K562 (cell line): ENCODE results near the gene WDR3. TPM values are rescaled to one million over a fixed set of nuclear protein-coding genes. Genes with fewer than 3 reads are reported as not detected.

ENCODE experiments used
- ATAC-seq: fragments of 200-7000 bp; cut with Tn5 transposase; 3 replicates; pipeline ENCODE4 v1.9.1; 2020; ENCODE audit warnings: moderate library complexity
- BruUV-seq: library from RNA; stranded (reverse); fragments of 400-500 nt; replicated peaks from 2 replicates; lab custom pipeline; 2021; lab: Mats Ljungman, UMichigan
- CTCF ChIA-PET: fragments of 300-600 bp; formaldehyde crosslinking; extraction: SDS; loops from one replicate; lab custom pipeline; 2021; ENCODE audit warnings: low intra/inter-chr PET ratio; lab: Yijun Ruan, JAX
- POLR2A ChIA-PET: fragments of 300-600, 350-650 bp; sonication (Branson Sonifier 250); formaldehyde crosslinking; extraction: SDS; loops from one replicate; lab custom pipeline; 2021; ENCODE audit warnings: antibody characterized with exemption, inconsistent platforms; lab: Yijun Ruan, JAX
- DNase-seq, 4 experiments: peaks; one replicate each; pipeline versions ENCODE4 v3.0.0 to v3.0.0-alpha.2; 2011 to 2018; ENCODE audit warnings: low spot score in 3 of 4, mixed read lengths in 3 of 4; ENCODE audit errors: extremely low read depth in 1 of 4
- FAIRE-seq: peaks from 2 replicates; lab custom pipeline; 2011; peaks lifted over from hg19 to GRCh38; lab: Jason Lieb, UNC
- H2AFZ ChIP-seq: 2 replicates; pipeline ENCODE4 v1.6.0; 2011; ENCODE audit warnings: low read depth, low read length, control low read depth, inconsistent platforms
- H3K27ac ChIP-seq: fragments of 200-600 bp; 3 replicates; pipeline ENCODE4 v1.8.0; 2011; ENCODE audit warnings: low read depth, mild to moderate bottlenecking, control low read depth, inconsistent platforms, low read length, moderate library complexity, mixed read lengths; ENCODE audit errors: extremely low read depth
- H3K27me3 ChIP-seq, 2 experiments: fragments of 300-600 bp in 1 of 2; 2 replicates in 1 of 2; 3 replicates in 1 of 2; pipeline versions ENCODE4 v1.6.0 to v1.8.0; 2011; ENCODE audit warnings: inconsistent platforms in 2 of 2, low read length in 2 of 2, mild to moderate bottlenecking in 1 of 2, mixed read lengths in 1 of 2, moderate library complexity in 1 of 2; ENCODE audit not compliant: control insufficient read depth in 2 of 2, insufficient read depth in 2 of 2
- H3K36me3 ChIP-seq: fragments of 300-600 bp; 3 replicates; pipeline ENCODE4 v1.8.0; 2011; ENCODE audit warnings: mild to moderate bottlenecking, low read length, inconsistent platforms; ENCODE audit not compliant: control insufficient read depth, insufficient read depth
- H3K4me1 ChIP-seq, 2 experiments: fragments of 200-600 bp in 1 of 2; replicated peaks in 1 of 2; 2 replicates in 1 of 2; 3 replicates in 1 of 2; pipeline versions ENCODE4 v1.5.1 to v1.8.0; 2011; ENCODE audit warnings: inconsistent platforms in 2 of 2, low read length in 2 of 2, mild to moderate bottlenecking in 1 of 2, mixed read lengths in 1 of 2, moderate library complexity in 1 of 2; ENCODE audit not compliant: control insufficient read depth in 2 of 2, insufficient read depth in 2 of 2
- H3K4me2 ChIP-seq: 2 replicates; pipeline ENCODE4 v1.6.1; 2011; ENCODE audit warnings: low read length, control low read depth, inconsistent platforms, mixed read lengths; ENCODE audit not compliant: insufficient read depth
- H3K4me3 ChIP-seq: fragments of 200-600 bp; sonication (generic), shearing (Covaris generic); 2 replicates; pipeline ENCODE4 v1.5.1; 2016; ENCODE audit warnings: control low read depth, inconsistent platforms
- H3K79me2 ChIP-seq: fragments of 200-600 bp; 3 replicates; pipeline ENCODE4 v1.8.0; 2011; ENCODE audit warnings: low read length, inconsistent platforms; ENCODE audit not compliant: control insufficient read depth, insufficient read depth
- H3K9ac ChIP-seq, 2 experiments: 2 replicates each; pipeline versions ENCODE4 v1.6.0 to v1.6.1; 2011; ENCODE audit warnings: low read depth in 2 of 2, low read length in 2 of 2, control low read depth in 1 of 2, inconsistent platforms in 1 of 2, mild to moderate bottlenecking in 1 of 2, mixed read lengths in 1 of 2; ENCODE audit not compliant: insufficient read depth in 1 of 2
- H3K9me1 ChIP-seq: one replicate; pipeline ENCODE4 v1.6.0; 2011; ENCODE audit warnings: inconsistent platforms, mild to moderate bottlenecking, low read length, moderate library complexity; ENCODE audit not compliant: control insufficient read depth, insufficient read depth
- H3K9me3 ChIP-seq: replicated peaks from 2 replicates; pipeline ENCODE4 v1.5.1; 2011; ENCODE audit warnings: low read depth, low read length, inconsistent platforms; ENCODE audit not compliant: control insufficient read depth, insufficient read depth
- H4K20me1 ChIP-seq: replicated peaks from 2 replicates; pipeline ENCODE4 v1.6.1; 2011; ENCODE audit warnings: low read length, inconsistent platforms, mixed read lengths; ENCODE audit not compliant: control insufficient read depth, insufficient read depth
- CEBPB ChIP-seq: fragments of 450-650 bp; IDR thresholded peaks from 2 replicates; pipeline ENCODE4 v1.6.1; 2016; ENCODE audit warnings: missing genetic modification characterization, missing compliant biosample characterization
- CEBPG ChIP-seq, 3 experiments: fragments of 200-800 bp in 1 of 3; sonication (Bioruptor generic) in 1 of 3; sonication (generic) in 1 of 3; formaldehyde crosslinking in 1 of 3; IDR thresholded peaks in 2 of 3; conservative IDR thresholded peaks in 1 of 3; 2 replicates each; pipeline versions ENCODE4 v1.6.1 to v1.8.0; 2016 to 2022; ENCODE audit warnings: missing compliant biosample characterization in 2 of 3, missing genetic modification characterization in 2 of 3, mild to moderate bottlenecking in 1 of 3, missing genetic modification reagents in 1 of 3
- CREBBP ChIP-seq: IDR thresholded peaks from one replicate; pipeline ENCODE4 v1.6.1; 2012; ENCODE audit warnings: low read depth, mild to moderate bottlenecking, control low read depth, inconsistent platforms, low read length
- DIDO1 ChIP-seq: fragments of 450-650 bp; IDR thresholded peaks from 2 replicates; pipeline ENCODE4 v1.6.1; 2016; ENCODE audit warnings: low read depth, missing biosample characterization, missing genetic modification characterization
- HDAC2 ChIP-seq: fragments of 450-650 bp; IDR thresholded peaks from 2 replicates; pipeline ENCODE4 v1.6.1; 2016; ENCODE audit warnings: mild to moderate bottlenecking
- MTA3 ChIP-seq: fragments of 450-650 bp; formaldehyde crosslinking; IDR thresholded peaks from 2 replicates; pipeline ENCODE4 v1.6.1; 2017; ENCODE audit warnings: mild to moderate bottlenecking, borderline replicate concordance
- NFATC3 ChIP-seq: fragments of 450-650 bp; IDR thresholded peaks from 2 replicates; pipeline ENCODE4 v1.6.1; 2017; ENCODE audit warnings: mild to moderate bottlenecking
- SMAD3 ChIP-seq: fragments of 450-650 bp; formaldehyde crosslinking; conservative IDR thresholded peaks from 2 replicates; pipeline ENCODE4 v1.4.0; 2020; ENCODE audit warnings: mild to moderate bottlenecking
- TCFL5 ChIP-seq: fragments of 250-450 bp; sonication (Bioruptor Pico); conservative IDR thresholded peaks from 2 replicates; pipeline ENCODE4 v1.6.1; 2021; ENCODE audit warnings: mild to moderate bottlenecking, moderate library complexity, matching md5 sums
- TRIM24 ChIP-seq, 2 experiments: fragments of 450-650 bp; IDR thresholded peaks; 2 replicates each; pipeline ENCODE4 v1.6.1; 2016
- ZNF175 ChIP-seq: fragments of 200-800 bp; sonication (Bioruptor generic); IDR thresholded peaks from 2 replicates; pipeline ENCODE4 v1.6.1; 2016; ENCODE audit warnings: low read depth, mild to moderate bottlenecking, missing genetic modification characterization, missing compliant biosample characterization
- ZSCAN32 ChIP-seq: fragments of 450-650 bp; formaldehyde crosslinking; IDR thresholded peaks from 2 replicates; pipeline ENCODE4 v1.4.0; 2020; ENCODE audit warnings: mild to moderate bottlenecking, moderate library complexity
- WGBS: fragments of 100-300 bp; shearing (Covaris generic); methylation state at CpG from one replicate; pipeline ENCODE4 v1.1.6; 2016; ENCODE audit warnings: low coverage, mixed read lengths; ENCODE audit not compliant: insufficient coverage; ENCODE audit errors: missing lambda C conversion rate; 5-methylcytosine and 5-hydroxymethylcytosine counted together
- in situ Hi-C: fragments of 300-500 bp; cut with MboI; formaldehyde crosslinking; loops from 4 replicates; pipeline ENCODE4 v1.15.0; 2018; ENCODE audit warnings: inconsistent platforms, mixed read lengths
- intact Hi-C: fragments of 100-400 bp; cut with micrococcal nuclease; formaldehyde crosslinking; loops from 2 replicates; pipeline ENCODE4 v1.14.2; 2022
- polyA plus RNA-seq, 8 experiments: library from polyadenylated mRNA; depleted of rRNA in 4 of 8; stranded (reverse) in 5 of 8; unstranded in 3 of 8; fragments of >200 nt; fragmentation: Nextera tagmentation in 2 of 8; fragmentation: Illumina TruSeq in 1 of 8; extraction: Ambion mirVana in 2 of 8; extraction: Trizol in 1 of 8; gene quantifications; 2 replicates each; pipeline versions ENCODE4 v1.2.1 to v1.2.3, GENCODE V29; 2011 to 2014; ENCODE audit warnings: inconsistent platforms in 1 of 8, missing spikeins in 1 of 8
- total RNA-seq, 7 experiments: library from RNA; depleted of rRNA in 6 of 7; stranded (reverse); fragments of >200 nt in 6 of 7; fragmentation: Illumina TruSeq in 2 of 7; extraction: Trizol in 2 of 7; gene quantifications; 2 replicates each; pipeline versions ENCODE4 v1.2.1 to v1.2.3, GENCODE V29; 2011 to 2021; ENCODE audit warnings: low replicate concordance in 1 of 7
- TF ChIP-seq, protein P1 (sequence below): fragments of 200-800 bp; sonication (Bioruptor generic); IDR thresholded peaks from 2 replicates; pipeline ENCODE4 v1.6.1; 2016; ENCODE audit warnings: missing genetic modification characterization, missing compliant biosample characterization
- TF ChIP-seq, protein P2 (sequence below): fragments of 450-650 bp; formaldehyde crosslinking; IDR thresholded peaks from 2 replicates; pipeline ENCODE4 v1.4.0; 2022; ENCODE audit warnings: mild to moderate bottlenecking, moderate library complexity
- TF ChIP-seq, protein P3 (sequence below), 2 experiments: fragments of 450-650 bp in 1 of 2; sonication (generic) in 1 of 2; formaldehyde crosslinking in 1 of 2; IDR thresholded peaks in 1 of 2; conservative IDR thresholded peaks in 1 of 2; 2 replicates each; pipeline versions ENCODE4 v1.6.1 to v1.8.1; 2016 to 2023; ENCODE audit warnings: mild to moderate bottlenecking in 2 of 2, moderate library complexity in 2 of 2, inconsistent platforms in 1 of 2, missing genetic modification reagents in 1 of 2

The WDR3 gene
- total and polyA plus RNA-seq, 9 of the 15 experiments (the other 6 are each of a cell fraction or from before 2014, with no cell fraction given) = 40.6 to 122 (median 76.5) TPM

DNA sequence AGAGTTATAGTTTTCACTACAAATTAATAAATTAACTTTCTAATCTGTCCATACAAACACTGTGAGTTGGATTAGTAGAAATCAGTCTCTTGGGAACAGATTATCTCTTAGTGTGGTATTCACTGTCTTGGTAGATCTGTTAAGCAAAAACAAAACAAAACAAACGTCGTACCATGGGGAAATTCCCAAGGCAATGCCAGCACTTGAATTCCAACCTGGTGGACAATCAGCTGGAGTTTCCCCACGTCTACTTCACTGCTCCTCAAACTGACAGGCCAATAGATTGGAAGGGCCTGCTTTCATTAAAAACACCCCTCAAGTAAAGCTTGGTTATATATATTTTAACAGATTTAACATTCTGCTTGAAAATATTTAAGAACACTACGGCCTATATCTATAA, 32.0 kb upstream of the WDR3 start (continued):
- TF ChIP-seq, protein P1, sequence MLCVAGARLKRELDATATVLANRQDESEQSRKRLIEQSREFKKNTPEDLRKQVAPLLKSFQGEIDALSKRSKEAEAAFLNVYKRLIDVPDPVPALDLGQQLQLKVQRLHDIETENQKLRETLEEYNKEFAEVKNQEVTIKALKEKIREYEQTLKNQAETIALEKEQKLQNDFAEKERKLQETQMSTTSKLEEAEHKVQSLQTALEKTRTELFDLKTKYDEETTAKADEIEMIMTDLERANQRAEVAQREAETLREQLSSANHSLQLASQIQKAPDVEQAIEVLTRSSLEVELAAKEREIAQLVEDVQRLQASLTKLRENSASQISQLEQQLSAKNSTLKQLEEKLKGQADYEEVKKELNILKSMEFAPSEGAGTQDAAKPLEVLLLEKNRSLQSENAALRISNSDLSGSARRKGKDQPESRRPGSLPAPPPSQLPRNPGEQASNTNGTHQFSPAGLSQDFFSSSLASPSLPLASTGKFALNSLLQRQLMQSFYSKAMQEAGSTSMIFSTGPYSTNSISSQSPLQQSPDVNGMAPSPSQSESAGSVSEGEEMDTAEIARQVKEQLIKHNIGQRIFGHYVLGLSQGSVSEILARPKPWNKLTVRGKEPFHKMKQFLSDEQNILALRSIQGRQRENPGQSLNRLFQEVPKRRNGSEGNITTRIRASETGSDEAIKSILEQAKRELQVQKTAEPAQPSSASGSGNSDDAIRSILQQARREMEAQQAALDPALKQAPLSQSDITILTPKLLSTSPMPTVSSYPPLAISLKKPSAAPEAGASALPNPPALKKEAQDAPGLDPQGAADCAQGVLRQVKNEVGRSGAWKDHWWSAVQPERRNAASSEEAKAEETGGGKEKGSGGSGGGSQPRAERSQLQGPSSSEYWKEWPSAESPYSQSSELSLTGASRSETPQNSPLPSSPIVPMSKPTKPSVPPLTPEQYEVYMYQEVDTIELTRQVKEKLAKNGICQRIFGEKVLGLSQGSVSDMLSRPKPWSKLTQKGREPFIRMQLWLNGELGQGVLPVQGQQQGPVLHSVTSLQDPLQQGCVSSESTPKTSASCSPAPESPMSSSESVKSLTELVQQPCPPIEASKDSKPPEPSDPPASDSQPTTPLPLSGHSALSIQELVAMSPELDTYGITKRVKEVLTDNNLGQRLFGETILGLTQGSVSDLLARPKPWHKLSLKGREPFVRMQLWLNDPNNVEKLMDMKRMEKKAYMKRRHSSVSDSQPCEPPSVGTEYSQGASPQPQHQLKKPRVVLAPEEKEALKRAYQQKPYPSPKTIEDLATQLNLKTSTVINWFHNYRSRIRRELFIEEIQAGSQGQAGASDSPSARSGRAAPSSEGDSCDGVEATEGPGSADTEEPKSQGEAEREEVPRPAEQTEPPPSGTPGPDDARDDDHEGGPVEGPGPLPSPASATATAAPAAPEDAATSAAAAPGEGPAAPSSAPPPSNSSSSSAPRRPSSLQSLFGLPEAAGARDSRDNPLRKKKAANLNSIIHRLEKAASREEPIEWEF (CRISPR knock-in tag) = no peak
- TF ChIP-seq SMAD3 (CRISPR knock-in tag) = no peak
- TF ChIP-seq DIDO1 (tag) = no peak
- TF ChIP-seq HDAC2 = no peak
- TF ChIP-seq MTA3 = no peak

DNA sequence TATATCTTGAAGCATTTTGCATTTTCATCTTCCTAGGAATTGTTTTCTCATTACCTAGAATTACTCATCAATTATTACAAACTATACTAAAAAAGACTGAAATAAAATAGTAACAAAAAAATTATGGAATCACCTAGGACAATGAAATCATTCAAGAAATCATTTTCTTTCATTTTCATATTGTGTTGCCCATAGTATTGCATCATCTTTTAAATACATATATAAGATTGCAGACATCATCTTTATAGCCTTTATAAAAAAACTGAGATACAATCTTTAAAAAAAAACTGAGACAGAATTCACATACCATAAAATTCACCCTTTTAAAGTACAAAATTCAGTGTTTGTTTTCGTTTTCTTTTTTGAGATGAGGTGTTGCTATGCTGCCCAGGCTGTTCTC, 29.7 kb upstream of the WDR3 start:
- ATAC-seq = no peak
- no peaks in the 10 kb centered on the region for H3K79me2 ChIP-seq
- intact Hi-C loops = loop anchor here (5.0 to 10.0 kb wide), 3 partner anchors 142 to 835 kb away; partner anchors contain the start of gene TTF2
- no peak overlapping the region for H2AFZ ChIP-seq
- no peaks in the 10 kb centered on the region for H3K9me3 ChIP-seq
- H3K4me2 ChIP-seq = no peak overlapping the region
- H4K20me1 ChIP-seq = no peaks in the 10 kb centered on the region
- H3K27me3 ChIP-seq = no peaks in the 10 kb centered on the region
- no peak for FAIRE-seq
- no peak for TF ChIP-seq NFATC3
- TF ChIP-seq, protein P2, sequence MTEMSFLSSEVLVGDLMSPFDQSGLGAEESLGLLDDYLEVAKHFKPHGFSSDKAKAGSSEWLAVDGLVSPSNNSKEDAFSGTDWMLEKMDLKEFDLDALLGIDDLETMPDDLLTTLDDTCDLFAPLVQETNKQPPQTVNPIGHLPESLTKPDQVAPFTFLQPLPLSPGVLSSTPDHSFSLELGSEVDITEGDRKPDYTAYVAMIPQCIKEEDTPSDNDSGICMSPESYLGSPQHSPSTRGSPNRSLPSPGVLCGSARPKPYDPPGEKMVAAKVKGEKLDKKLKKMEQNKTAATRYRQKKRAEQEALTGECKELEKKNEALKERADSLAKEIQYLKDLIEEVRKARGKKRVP = peak; percentile 78
- no peak for TF ChIP-seq CREBBP
- no peak for TF ChIP-seq ZNF175 (CRISPR knock-in tag)
- no peak for TF ChIP-seq CEBPG (CRISPR knock-in tag; IDR thresholded peaks at IDR 0.05)
- TF ChIP-seq CEBPG (tag; conservative IDR thresholded peaks at IDR 0.05 in 1 of 2, IDR thresholded peaks at IDR 0.05 in 1 of 2) = peak; percentile 85 to 98
- TF ChIP-seq ZSCAN32 = peak; percentile 87
- TF ChIP-seq TCFL5 (CRISPR knock-in tag) = no peak
- TF ChIP-seq, protein P3, sequence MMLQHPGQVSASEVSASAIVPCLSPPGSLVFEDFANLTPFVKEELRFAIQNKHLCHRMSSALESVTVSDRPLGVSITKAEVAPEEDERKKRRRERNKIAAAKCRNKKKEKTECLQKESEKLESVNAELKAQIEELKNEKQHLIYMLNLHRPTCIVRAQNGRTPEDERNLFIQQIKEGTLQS (IDR thresholded peaks at IDR 0.05) = peak; percentile 85
- TF ChIP-seq, protein P3 (CRISPR knock-in tag; conservative IDR thresholded peaks at IDR 0.05) = no peak
- peak; percentile 87 for TF ChIP-seq CEBPB (tag)
- no peak for TF ChIP-seq TRIM24 (IDR thresholded peaks at IDR 0.05)
- CTCF ChIA-PET = no interaction called here
- no peak overlapping the region for H3K27ac ChIP-seq
- H3K9me1 ChIP-seq = no peaks in the 10 kb centered on the region
- no peak for DNase-seq
- in situ Hi-C loops = loop anchor here (10.0 kb wide), 1 partner anchor 375 kb away; no protein-coding TSS in a partner anchor
- peaks cover 38% of the 10 kb centered on the region for H3K36me3 ChIP-seq
- H3K9ac ChIP-seq = no peak overlapping the region
- H3K4me3 ChIP-seq = no peak overlapping the region
- POLR2A ChIA-PET = interaction anchor here (4.6 kb wide), 1 partner anchor 7 kb away, joined by 22 read pairs; no protein-coding TSS in a partner anchor
- WGBS = 69% methylated on average over 1 of the region's 1 CpG
- H3K4me1 ChIP-seq = no peaks in the 10 kb centered on the region
- BruUV-seq = no TSS peak
